ENCODE results near the gene POLD2.

- TF ChIP-seq POLR2A (IDR thresholded peaks at IDR 0.05; ENCODE audit: low read depth), result no peak
- TF ChIP-seq POLR2AphosphoS5 (IDR thresholded peaks at IDR 0.05), result no peak
These were observed 3.0 kb downstream of the POLD2 start for GRCh38 chr7:44120395-44120794.
